GM19351 (cell line): ENCODE data around the gene OLFM3.

Source experiments
- ATAC-seq: cut with Tn5 transposase; IDR thresholded peaks from one replicate; pipeline ENCODE4 v1.9.1; 2021; ENCODE audit warnings: mild to moderate bottlenecking, moderate library complexity; ENCODE audit not compliant: unreplicated experiment

OLFM3 gene

GRCh38 chr1:101996825-101997465 lies at the start of gene OLFM3:
TSS of gene OLFM3 (minus strand) at chr1:101996926.
- ATAC-seq, result no peak

DNA sequence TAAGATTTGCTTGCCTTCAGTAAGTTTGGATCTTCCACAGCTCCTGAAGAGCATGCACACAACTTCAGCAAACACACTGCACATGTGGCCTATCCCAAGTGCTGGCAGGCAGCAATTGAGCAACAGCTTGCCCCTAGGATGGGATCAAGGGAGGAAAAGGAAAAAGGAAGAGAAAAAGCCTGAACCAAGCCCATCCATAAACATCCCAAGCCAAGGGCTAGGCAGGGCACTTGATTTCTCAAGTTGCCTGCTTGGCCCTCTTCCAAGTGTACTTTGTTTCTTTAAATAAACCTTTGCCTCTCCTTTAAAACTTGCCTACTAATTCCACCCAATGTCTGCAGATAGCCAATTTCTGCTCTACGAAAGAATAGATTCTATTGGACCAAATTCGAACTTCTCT lies 49.0 kb upstream of the OLFM3 start:
- no peak for ATAC-seq

- peak; percentile 54 for ATAC-seq
These were observed 35.8 kb upstream of the OLFM3 start for GRCh38 chr1:102032534-102032933.

- ATAC-seq, result no peak
These were observed 22.8 kb upstream of the OLFM3 start for GRCh38 chr1:102019530-102019929.

- no peak for ATAC-seq
These were observed 19.0 kb upstream of the OLFM3 start for GRCh38 chr1:102015728-102016127.

GRCh38 chr1:102002057-102002456 lies 5.3 kb upstream of the OLFM3 start:
- no peak for ATAC-seq

DNA sequence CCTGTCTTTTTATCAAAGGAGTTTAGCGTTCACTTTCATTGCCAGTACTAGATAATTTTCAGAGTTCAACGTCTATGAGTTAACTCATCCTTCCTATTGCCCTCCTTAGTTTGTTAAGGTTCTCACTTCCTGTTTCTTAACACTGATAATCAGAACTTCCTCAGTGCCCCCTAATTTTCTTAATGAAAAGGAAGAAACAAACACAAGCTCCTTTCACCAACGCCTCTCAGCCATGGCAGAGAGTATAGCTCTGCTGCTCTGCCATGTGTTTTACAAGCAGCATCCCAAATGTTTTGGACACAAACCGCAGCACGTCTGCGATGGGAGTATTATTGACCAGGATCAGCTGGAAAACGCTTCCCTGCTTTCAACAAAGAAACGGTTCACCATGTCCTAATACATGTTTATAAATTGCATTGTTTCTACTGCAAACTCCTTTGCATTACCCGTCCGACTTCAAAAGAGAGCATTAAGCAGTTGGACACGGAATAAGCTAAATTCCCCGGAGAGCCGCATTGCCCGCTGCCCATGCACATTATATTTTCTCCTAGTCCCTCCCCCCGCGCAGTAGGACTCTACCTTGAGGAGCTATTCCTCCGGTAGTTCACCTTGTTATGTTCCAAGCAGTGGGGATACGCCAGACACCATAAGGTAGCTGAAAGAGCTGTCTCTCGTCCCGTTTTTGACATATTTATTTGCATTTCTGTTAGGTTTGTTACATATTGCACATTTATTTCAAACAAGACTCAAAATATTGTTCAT lies 561 bp downstream of the OLFM3 start:
- no peak for ATAC-seq

DNA sequence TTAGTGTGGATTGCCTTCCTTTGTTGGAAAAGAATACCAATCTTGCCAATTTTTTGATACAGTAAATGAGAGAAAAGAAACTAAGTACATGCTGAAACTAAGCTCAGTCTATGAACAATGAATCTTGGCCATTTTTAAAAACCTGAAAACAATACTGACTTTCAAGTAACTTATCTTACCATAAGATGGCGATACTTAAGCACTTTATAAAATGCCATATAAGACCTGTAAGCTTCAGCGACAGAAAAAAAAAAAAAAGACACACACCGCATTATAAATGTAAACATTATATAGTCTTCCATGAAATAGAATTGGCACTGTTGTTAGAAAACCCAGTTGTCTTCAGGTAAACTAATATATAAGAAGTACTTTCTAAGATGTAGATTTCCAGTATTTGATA lies 3.0 kb downstream of the OLFM3 start:
- ATAC-seq, result no peak

GRCh38 chr1:101992821-101993575 lies 3.7 kb downstream of the OLFM3 start:
- no peak for ATAC-seq

GRCh38 chr1:101980974-101981373 lies 15.8 kb downstream of the OLFM3 start:
- ATAC-seq, result no peak

GRCh38 chr1:101977266-101977665 lies 19.5 kb downstream of the OLFM3 start:
- no peak for ATAC-seq

DNA sequence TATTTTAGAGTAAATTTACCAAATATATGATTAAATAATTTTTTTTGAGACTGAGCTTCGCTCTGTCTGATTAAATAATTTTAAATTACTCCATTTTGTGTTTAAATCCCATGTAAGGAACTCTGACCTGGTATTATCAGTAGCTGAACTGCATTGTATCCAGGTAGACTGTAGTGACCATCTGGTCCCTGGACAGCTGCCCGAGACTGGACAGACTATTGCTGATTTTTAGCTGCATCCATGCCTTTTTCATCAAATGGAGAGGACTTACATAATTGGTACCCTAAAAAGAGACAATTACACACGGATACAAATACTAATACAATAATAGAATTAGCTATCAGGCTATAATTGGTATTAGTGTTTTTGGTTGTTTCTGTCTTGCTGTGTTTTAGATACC lies 20.6 kb downstream of the OLFM3 start:
- no peak for ATAC-seq

- ATAC-seq, result no peak
These were observed 21.4 kb downstream of the OLFM3 start for GRCh38 chr1:101975371-101975770.

- no peak for ATAC-seq
These were observed 22.0 kb downstream of the OLFM3 start for GRCh38 chr1:101974599-101975274.

DNA sequence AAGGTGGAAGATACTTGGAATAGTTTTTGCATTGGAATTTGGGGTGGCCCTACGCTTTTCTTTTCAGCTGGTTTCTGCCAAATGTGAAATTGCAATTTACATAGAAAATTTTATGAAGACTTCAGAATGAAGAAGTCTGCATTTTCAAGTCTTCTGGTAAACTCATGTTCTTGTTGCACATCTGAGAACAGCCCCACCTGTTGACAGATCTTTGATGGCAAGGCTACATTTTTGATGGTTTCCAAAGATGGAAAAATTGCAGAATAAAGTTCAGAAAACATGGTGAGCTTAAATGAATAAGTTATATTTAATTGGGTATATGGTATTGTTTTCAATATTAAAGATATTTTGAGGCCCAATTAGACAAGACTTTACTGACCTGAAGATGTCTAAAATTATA lies 25.4 kb downstream of the OLFM3 start:
- no peak for ATAC-seq

DNA sequence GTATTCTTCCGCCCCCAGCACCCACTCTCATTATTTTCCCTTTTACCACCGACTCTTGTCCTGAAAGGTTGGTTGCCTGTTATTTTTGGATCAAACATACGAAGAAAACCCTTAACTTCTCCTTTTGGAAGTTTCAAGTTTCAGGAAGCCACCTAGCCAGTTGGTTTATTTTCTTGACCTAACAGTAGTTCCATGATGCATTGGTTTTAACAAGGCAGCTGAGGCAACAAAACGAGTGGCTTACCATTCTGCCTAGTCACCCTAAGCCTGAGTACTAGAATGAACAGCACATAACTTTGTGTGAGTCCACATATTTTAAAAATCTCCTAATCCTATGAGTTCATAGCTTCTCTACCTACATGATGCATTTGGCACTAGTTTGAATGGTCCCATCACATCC lies 28.9 kb downstream of the OLFM3 start:
- no peak for ATAC-seq

- no peak for ATAC-seq
These were observed 31.4 kb downstream of the OLFM3 start for GRCh38 chr1:101965341-101965740.

DNA sequence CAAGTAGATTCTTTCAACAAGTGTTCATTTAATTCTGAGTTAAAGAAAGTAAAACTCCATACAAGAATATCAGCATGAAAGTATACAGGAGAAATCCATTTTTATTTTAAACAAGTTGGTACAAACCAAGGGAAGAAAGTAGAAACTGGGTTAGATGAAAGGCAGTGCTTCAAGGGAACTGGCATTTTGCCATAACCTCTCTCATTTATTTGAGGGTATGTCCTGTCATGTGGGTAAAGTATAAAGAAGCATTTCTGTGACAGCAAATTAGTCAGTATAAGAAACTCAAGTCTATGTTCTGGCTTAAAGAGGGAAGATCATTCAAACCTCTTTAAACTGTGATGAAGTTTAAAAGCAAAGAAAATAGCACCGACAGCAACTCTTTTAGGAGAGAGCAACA lies 32.0 kb downstream of the OLFM3 start:
- ATAC-seq, result no peak

DNA sequence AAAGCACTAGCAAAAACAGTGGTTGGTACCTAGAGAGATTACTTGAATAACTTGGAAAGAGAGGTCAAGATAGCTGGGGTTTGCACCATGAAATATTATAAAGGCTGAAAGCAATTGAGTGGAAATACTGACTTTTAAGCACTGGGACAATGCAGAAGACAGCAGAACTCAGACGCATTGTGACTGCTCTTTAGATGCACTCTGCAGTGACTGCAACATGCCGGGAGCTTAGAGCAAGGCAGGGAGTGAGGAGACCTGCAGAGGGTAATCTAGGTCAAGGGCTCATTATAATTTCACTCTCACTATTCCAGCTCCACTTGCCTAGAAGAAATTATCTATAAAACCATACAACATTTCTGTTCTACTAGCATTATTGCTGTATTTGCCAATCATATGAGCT lies 36.6 kb downstream of the OLFM3 start:
- ATAC-seq, result no peak

GRCh38 chr1:101959456-101959855 lies 37.3 kb downstream of the OLFM3 start:
- no peak for ATAC-seq

DNA sequence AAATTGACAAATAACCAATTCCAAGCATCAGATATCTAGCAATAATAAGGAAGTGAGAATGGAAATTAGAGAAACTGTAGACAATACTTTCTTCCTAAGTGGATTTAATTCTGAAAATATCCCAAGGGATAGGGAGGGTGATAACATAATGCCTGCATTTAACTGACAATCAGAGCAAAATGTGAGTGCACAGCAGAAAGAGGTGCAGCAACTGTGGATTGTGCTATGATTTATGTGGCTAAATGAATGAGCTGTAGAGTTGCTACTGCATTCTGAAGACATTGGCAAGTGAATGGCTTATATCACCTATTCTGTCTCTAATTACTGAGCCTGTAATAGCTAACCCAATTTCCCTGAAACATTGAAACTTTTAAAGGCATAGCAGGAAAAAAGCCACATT lies 39.0 kb downstream of the OLFM3 start:
- ATAC-seq, result no peak
